Glutamatergic neuron (in vitro differentiated cells): ENCODE measurements around the gene DEF6. TPM values are rescaled to one million over a fixed set of nuclear protein-coding genes. Genes with fewer than 3 reads are reported as not detected.

Experiments used
- DNase-seq: peaks from one replicate; pipeline ENCODE4 v3.0.0; 2022
- H3K27ac Mint-ChIP-seq: one replicate; pipeline ENCODE4 v1.8.0; 2020; ENCODE audit warnings: mild to moderate bottlenecking, mixed read lengths, inconsistent platforms; ENCODE audit not compliant: unreplicated experiment
- H3K27me3 Mint-ChIP-seq: one replicate; pipeline ENCODE4 v1.8.0; 2020; ENCODE audit warnings: mild to moderate bottlenecking, moderate library complexity, mixed read lengths, inconsistent platforms; ENCODE audit not compliant: unreplicated experiment
- H3K36me3 Mint-ChIP-seq: one replicate; pipeline ENCODE4 v1.8.0; 2020; ENCODE audit warnings: mild to moderate bottlenecking, mixed read lengths, inconsistent platforms; ENCODE audit not compliant: unreplicated experiment
- H3K4me1 Mint-ChIP-seq: one replicate; pipeline ENCODE4 v1.8.0; 2020; ENCODE audit warnings: mild to moderate bottlenecking, low read depth, mixed read lengths, inconsistent platforms; ENCODE audit not compliant: unreplicated experiment
- H3K4me3 Mint-ChIP-seq: one replicate; pipeline ENCODE4 v1.8.0; 2020; ENCODE audit warnings: mild to moderate bottlenecking, mixed read lengths, inconsistent platforms; ENCODE audit not compliant: unreplicated experiment
- H3K9me3 Mint-ChIP-seq: one replicate; pipeline ENCODE4 v1.8.0; 2020; ENCODE audit warnings: mild to moderate bottlenecking, moderate library complexity, mixed read lengths, inconsistent platforms; ENCODE audit not compliant: unreplicated experiment
- CTCF ChIP-seq: fragments of 200-600 bp; sonication (generic); IDR thresholded peaks from one replicate; pipeline ENCODE4 v1.5.0; 2021; ENCODE audit not compliant: partially characterized antibody, unreplicated experiment
- total RNA-seq: library from RNA; stranded (reverse); fragmentation: NEBNext Ultra II Directional; extraction: Animal tissue kit (Norgen Biotek cat#: 25700); gene quantifications from one replicate; pipeline ENCODE4 v1.2.1, GENCODE V29; 2021; ENCODE audit not compliant: unreplicated experiment

Gene DEF6
- total RNA-seq, 1 donor from 2014 or later, result 1.8 TPM

DNA sequence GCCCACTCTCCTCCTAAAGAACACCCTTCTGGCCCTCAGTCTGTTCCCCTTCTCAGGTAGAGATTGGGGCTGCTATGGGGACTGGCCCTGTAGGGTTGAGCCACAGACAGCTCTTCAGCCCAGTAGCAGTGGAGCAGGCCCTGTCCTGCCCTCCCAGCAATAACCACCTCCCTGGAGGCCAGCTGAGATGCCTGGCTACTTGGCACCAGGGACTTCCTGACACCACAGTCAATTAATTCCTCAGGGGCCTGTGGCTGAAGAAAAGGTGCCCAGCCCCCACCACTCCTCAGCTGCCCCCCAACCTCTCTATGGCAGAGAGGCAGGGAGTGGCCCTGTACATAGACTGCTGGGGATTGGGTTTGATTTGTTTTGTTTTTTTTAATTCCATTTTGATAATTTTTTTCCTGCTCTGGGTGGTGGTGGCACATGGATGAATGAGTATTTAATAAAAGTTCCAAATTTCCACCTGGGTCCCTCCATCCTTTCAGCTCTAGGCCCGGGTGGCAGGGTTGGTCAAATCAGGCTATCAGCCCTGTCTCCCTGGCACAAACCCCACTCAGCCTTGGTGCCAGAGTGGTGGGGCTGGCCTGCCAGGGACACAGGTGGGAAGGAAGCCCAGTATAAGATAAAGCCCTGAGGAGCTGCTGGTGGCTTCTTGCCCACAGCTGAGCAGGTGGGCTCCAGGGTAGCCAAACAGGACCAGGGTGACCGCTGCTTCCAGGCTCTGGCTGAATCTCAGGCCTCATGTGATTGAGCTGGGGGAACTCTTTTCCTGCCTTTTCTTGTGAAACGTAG, 1.9 kb upstream of the DEF6 start:
- H3K27me3 Mint-ChIP-seq, result peaks cover 2% of the 10 kb centered on the region
- no peak overlapping the region for H3K4me3 Mint-ChIP-seq
- TF ChIP-seq CTCF, result no peak
- H3K9me3 Mint-ChIP-seq, result no peaks in the 10 kb centered on the region
- DNase-seq, result no peak
- H3K36me3 Mint-ChIP-seq, result no peaks in the 10 kb centered on the region
- no peak overlapping the region for H3K27ac Mint-ChIP-seq
- H3K4me1 Mint-ChIP-seq, result peaks cover 6% of the 10 kb centered on the region

DNA sequence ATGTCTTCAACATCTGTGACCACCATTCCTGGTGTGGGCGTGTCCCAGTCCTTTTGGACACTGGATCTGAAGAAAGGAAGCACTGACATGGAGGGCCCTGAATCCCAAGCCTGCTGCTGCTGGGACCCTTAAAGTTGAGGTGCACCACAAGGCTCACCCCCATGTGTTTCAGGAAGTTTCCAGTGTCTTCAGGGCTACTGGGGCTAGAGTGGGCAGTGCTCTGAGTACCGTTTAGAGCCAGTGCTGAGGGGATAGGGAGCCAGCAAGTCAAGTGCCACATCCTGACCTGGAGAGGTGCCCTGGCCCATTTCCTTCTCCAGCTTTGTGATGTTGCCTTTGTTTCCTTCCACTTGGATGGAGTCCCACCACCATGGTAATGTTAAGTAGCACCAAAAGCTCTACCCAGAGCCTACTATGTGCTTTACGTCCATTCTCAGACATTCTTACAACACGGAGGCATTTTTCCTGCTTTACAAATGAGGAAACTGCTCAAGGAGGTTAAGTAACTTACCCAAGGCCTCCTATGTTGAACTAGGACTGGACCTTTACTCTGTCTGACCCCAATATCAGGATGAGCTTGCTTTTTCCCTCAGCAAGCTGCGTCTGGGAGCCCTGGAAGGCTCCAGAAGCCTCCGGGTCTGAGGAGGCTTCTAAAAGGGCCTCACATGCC, 552 bp upstream of the DEF6 start:
- Mint-ChIP-seq H3K27me3 (no peaks in the 10 kb centered on the region), H3K36me3 (no peaks in the 10 kb centered on the region), H3K4me1 (peaks cover 6% of the 10 kb centered on the region), H3K9me3 (no peaks in the 10 kb centered on the region), H3K4me3 (no peak overlapping the region), H3K27ac (no peak overlapping the region)
- DNase-seq, result no peak
- TF ChIP-seq CTCF, result no peak

DNA sequence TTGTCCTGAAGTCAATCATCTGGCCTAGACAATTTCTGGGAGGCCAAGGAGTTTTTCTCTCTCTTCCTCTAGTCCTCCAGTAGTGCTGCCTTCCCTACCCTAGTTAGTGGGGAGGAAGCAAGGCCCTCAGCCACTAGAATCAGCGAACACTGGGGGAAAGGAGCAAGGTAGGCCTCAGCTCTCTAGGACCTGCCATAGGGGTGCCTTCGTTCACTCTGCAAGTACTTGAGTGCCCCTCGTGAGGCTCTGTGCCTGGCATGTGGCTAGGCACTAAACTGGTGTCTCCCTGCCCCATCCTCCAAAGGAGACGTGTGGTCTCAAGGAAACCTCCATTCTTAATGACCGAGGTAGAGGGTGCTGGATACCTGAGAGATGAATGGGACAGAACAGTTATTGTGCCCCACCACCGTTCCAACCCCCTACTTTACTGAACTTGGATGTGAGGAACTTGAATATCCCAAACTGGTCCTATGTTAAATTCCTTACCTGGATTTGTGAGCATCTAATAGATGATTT, 1.1 kb downstream of the DEF6 start:
- Mint-ChIP-seq H3K4me3 (no peak overlapping the region), H3K36me3 (peaks cover 4% of the 10 kb centered on the region), H3K9me3 (no peaks in the 10 kb centered on the region), H3K27me3 (no peaks in the 10 kb centered on the region), H3K4me1 (peaks cover 13% of the 10 kb centered on the region), H3K27ac (no peak overlapping the region)
- no peak for TF ChIP-seq CTCF
- no peak for DNase-seq

- H3K4me1 Mint-ChIP-seq, result peaks cover 13% of the 10 kb centered on the region
- no peaks in the 10 kb centered on the region for H3K9me3 Mint-ChIP-seq
- H3K4me3 Mint-ChIP-seq, result no peak overlapping the region
- peaks cover 4% of the 10 kb centered on the region for H3K36me3 Mint-ChIP-seq
- H3K27ac Mint-ChIP-seq, result no peak overlapping the region
- no peaks in the 10 kb centered on the region for H3K27me3 Mint-ChIP-seq
- no peak for DNase-seq
- TF ChIP-seq CTCF, result no peak
Observed at GRCh38 chr6:35299674-35300073, 2.1 kb downstream of the DEF6 start.

- Mint-ChIP-seq H3K27me3 (no peaks in the 10 kb centered on the region), H3K4me3 (no peak overlapping the region), H3K9me3 (no peaks in the 10 kb centered on the region), H3K27ac (no peak overlapping the region), H3K4me1 (peaks cover 13% of the 10 kb centered on the region), H3K36me3 (peaks cover 4% of the 10 kb centered on the region)
- no peak for DNase-seq
- no peak for TF ChIP-seq CTCF
Observed at GRCh38 chr6:35300848-35301247, 3.2 kb downstream of the DEF6 start.
